Liver (tissue), 9 donors: ENCODE data around the gene TIAM2. TPM values are rescaled to one million over a fixed set of nuclear protein-coding genes. Genes with fewer than 3 reads are reported as not detected.

Source experiments
- DNase-seq: peaks from one replicate; pipeline ENCODE4 v3.0.0-alpha.2; 2017; ENCODE audit warnings: low spot score
- H3K27ac ChIP-seq, 2 donors: one replicate each; pipeline ENCODE4 v1.7.0; 2013; ENCODE audit warnings: inconsistent platforms in 2 of 2, low read length in 2 of 2, control low read depth in 1 of 2, low read depth in 1 of 2, mild to moderate bottlenecking in 1 of 2
- H3K27me3 ChIP-seq, 4 donors: one replicate each; pipeline versions ENCODE4 v1.6.1 to v1.7.0; 2013; ENCODE audit warnings: low read length in 3 of 4, inconsistent platforms in 1 of 4, mild to moderate bottlenecking in 1 of 4, moderate library complexity in 1 of 4; ENCODE audit not compliant: control insufficient read depth in 4 of 4, insufficient read depth in 4 of 4
- H3K36me3 ChIP-seq, 4 donors: one replicate each; pipeline versions ENCODE4 v1.6.1 to v1.7.0; 2013; ENCODE audit warnings: low read length in 3 of 4, mild to moderate bottlenecking in 3 of 4, low read depth in 1 of 4, moderate library complexity in 1 of 4; ENCODE audit not compliant: control insufficient read depth in 4 of 4, insufficient read depth in 3 of 4
- H3K4me1 ChIP-seq, 4 donors: one replicate each; pipeline versions ENCODE4 v1.6.1 to v1.7.0; 2013; ENCODE audit warnings: low read length in 3 of 4, mild to moderate bottlenecking in 3 of 4, moderate library complexity in 1 of 4; ENCODE audit not compliant: control insufficient read depth in 4 of 4, insufficient read depth in 4 of 4
- H3K4me3 ChIP-seq, 3 donors: one replicate each; pipeline versions ENCODE4 v1.6.1 to v1.7.0; 2013; ENCODE audit warnings: low read length in 3 of 3, control low read depth in 1 of 3, low read depth in 1 of 3, mild to moderate bottlenecking in 1 of 3
- H3K9ac ChIP-seq, 2 donors: one replicate each; pipeline ENCODE4 v1.7.0; 2013; ENCODE audit warnings: low read length in 2 of 2, mild to moderate bottlenecking in 2 of 2, moderate library complexity in 2 of 2, control low read depth in 1 of 2, low read depth in 1 of 2
- H3K9me3 ChIP-seq, 4 donors: one replicate each; pipeline versions ENCODE4 v1.6.1 to v1.7.0; 2013; ENCODE audit warnings: low read length in 3 of 4; ENCODE audit not compliant: control insufficient read depth in 4 of 4
- ATF3 ChIP-seq: IDR thresholded peaks from 2 replicates; pipeline ENCODE4 v1.6.1; 2016; ENCODE audit warnings: antibody characterized with exemption
- CTCF ChIP-seq: fragments of 150-350 bp; IDR thresholded peaks from 2 replicates; pipeline ENCODE4 v1.5.1; 2017; ENCODE audit warnings: improper control_type of control experiment, low read depth, low read length; ENCODE audit not compliant: missing input control
- EGR1 ChIP-seq, 2 donors: IDR thresholded peaks; 2 replicates each; pipeline ENCODE4 v1.6.1; 2016 to 2018; ENCODE audit warnings: antibody characterized with exemption in 2 of 2, low read depth in 2 of 2
- FOXA1 ChIP-seq: IDR thresholded peaks from 2 replicates; pipeline ENCODE4 v1.6.1; 2016; ENCODE audit warnings: antibody characterized with exemption
- FOXA2 ChIP-seq: IDR thresholded peaks from 2 replicates; pipeline ENCODE4 v1.6.1; 2016; ENCODE audit warnings: antibody characterized with exemption
- HNF4A ChIP-seq, 2 donors: conservative IDR thresholded peaks; 2 replicates each; pipeline ENCODE4 v1.6.1; 2016; ENCODE audit warnings: antibody characterized with exemption in 2 of 2, mild to moderate bottlenecking in 2 of 2
- MAX ChIP-seq: IDR thresholded peaks from 2 replicates; pipeline ENCODE4 v1.6.1; 2016; ENCODE audit warnings: antibody characterized with exemption
- NR2F2 ChIP-seq: IDR thresholded peaks from 2 replicates; pipeline ENCODE4 v1.6.1; 2016; ENCODE audit warnings: antibody characterized with exemption
- REST ChIP-seq: IDR thresholded peaks from 2 replicates; pipeline ENCODE4 v1.6.1; 2016; ENCODE audit warnings: antibody characterized with exemption, mild to moderate bottlenecking
- SP1 ChIP-seq: IDR thresholded peaks from 2 replicates; pipeline ENCODE4 v1.6.1; 2018; ENCODE audit warnings: antibody characterized with exemption, mild to moderate bottlenecking
- ZBTB33 ChIP-seq: IDR thresholded peaks from 2 replicates; pipeline ENCODE4 v1.6.1; 2016; ENCODE audit warnings: antibody characterized with exemption
- WGBS: extraction: QIAGEN DNeasy Blood & Tissue Kit; methylation state at CpG from one replicate; pipeline ENCODE4 v1.1.7; 2013; 5-methylcytosine and 5-hydroxymethylcytosine counted together
- polyA plus RNA-seq, 2 donors: library from polyadenylated mRNA; stranded (reverse) in 1 of 2; unstranded in 1 of 2; fragments of 200-250 nt in 1 of 2; fragments of >200 nt in 1 of 2; fragmentation: Nextera tagmentation in 1 of 2; extraction: Ambion mirVana in 1 of 2; gene quantifications; one replicate each; pipeline versions ENCODE4 v1.2.1 to v1.2.3, GENCODE V29; 2013 to 2015
- total RNA-seq, 2 donors: library from RNA; depleted of rRNA; stranded (reverse); fragments of >200 nt; gene quantifications; one replicate each; pipeline ENCODE4 v1.2.3, GENCODE V29; 2014
- donor health status: healthy.
- donor health status: healthy.
- donor health status: healthy.
- donor health status: healthy.
- donor health status: healthy.

TIAM2 gene
- total and polyA plus RNA-seq, 4 donors, result 0.62 to 3.7 (median 2.4) TPM

GRCh38 chr6:155010940-155011339 is 15.8 kb downstream of the TIAM2 start:
- WGBS, result 96% methylated on average over 6 of the region's 6 CpGs
- no peak for TF ChIP-seq NR2F2
- TF ChIP-seq CTCF, result no peak
- no peak for TF ChIP-seq HNF4A (conservative IDR thresholded peaks at IDR 0.05)
- TF ChIP-seq ZBTB33, result no peak
- no peak for TF ChIP-seq EGR1 (IDR thresholded peaks at IDR 0.05; ENCODE audit: low read depth in 2 of 2)
- TF ChIP-seq FOXA1, result no peak
- TF ChIP-seq REST, result no peak
- TF ChIP-seq FOXA2, result no peak
- no peak for TF ChIP-seq SP1
- no peaks in the 10 kb centered on the region for H3K9me3 ChIP-seq
- no peak overlapping the region for H3K9ac ChIP-seq
- DNase-seq, result no peak
- H3K4me3 ChIP-seq, result no peak overlapping the region
- H3K4me1 ChIP-seq, result peaks cover 0 to 1% (median 0%) of the 10 kb centered on the region in 4 donors
- no peaks in the 10 kb centered on the region for H3K36me3 ChIP-seq
- no peak overlapping the region for H3K27ac ChIP-seq
- no peaks in the 10 kb centered on the region for H3K27me3 ChIP-seq

- H3K4me3 ChIP-seq, result no peak overlapping the region
- H3K27me3 ChIP-seq, result no peaks in the 10 kb centered on the region
- 83% methylated on average over 5 of the region's 5 CpGs for WGBS
- peaks cover 0 to 2% (median 0%) of the 10 kb centered on the region in 4 donors for H3K4me1 ChIP-seq
- no peaks in the 10 kb centered on the region for H3K36me3 ChIP-seq
- DNase-seq, result no peak
- H3K27ac ChIP-seq, result no peak overlapping the region
- TF ChIP-seq ATF3 (no peak), FOXA1 (no peak), EGR1 (IDR thresholded peaks at IDR 0.05; ENCODE audit: low read depth in 2 of 2) (no peak), MAX (no peak)
- no peak overlapping the region for H3K9ac ChIP-seq
- no peaks in the 10 kb centered on the region for H3K9me3 ChIP-seq
Observed at GRCh38 chr6:155011809-155012291, 16.7 kb downstream of the TIAM2 start.
